ENCODE data around the gene MAMDC4.

GRCh38 chr9:136857166-136857565 is 5.0 kb downstream of the MAMDC4 start:
- TF ChIP-seq POLR2A (IDR thresholded peaks at IDR 0.05) (no peak), CTCF (IDR thresholded peaks at IDR 0.05) (no peak)
